OCI-LY7 (cell line): ENCODE data around the gene KIF16B. TPM values are rescaled to one million over a fixed set of nuclear protein-coding genes. Genes with fewer than 3 reads are reported as not detected.
"Not testable (repeated sequence)": the region's sequence is repeated elsewhere in the genome, so short reads cannot be mapped to it uniquely, and the experiment has no call there.

ENCODE experiments used
- BruUV-seq: library from RNA; stranded (reverse); fragments of 400-500 nt; replicated peaks from 2 replicates; lab custom pipeline; 2021; lab: Mats Ljungman, UMichigan
- CTCF ChIA-PET: fragments of 300-600 bp; sonication (Branson Sonifier 250); formaldehyde crosslinking; loops from one replicate; lab custom pipeline; 2022; ENCODE audit warnings: antibody characterized with exemption; ENCODE audit not compliant: unreplicated experiment; lab: Charles Lee
- POLR2A ChIA-PET: fragments of 300-600 bp; sonication (Branson Sonifier 250); formaldehyde crosslinking; loops from one replicate; lab custom pipeline; 2022; ENCODE audit warnings: antibody characterized with exemption; lab: Charles Lee
- DNase-seq: peaks from one replicate; pipeline ENCODE4 v3.0.0-alpha.2; 2015; ENCODE audit warnings: low spot score
- H2AFZ ChIP-seq: fragments of 200-600 bp; sonication (generic), shearing (Covaris generic); 2 replicates; pipeline ENCODE4 v1.6.1; 2014; ENCODE audit warnings: mild to moderate bottlenecking, antibody characterized with exemption, low read length, moderate library complexity
- H3K27ac ChIP-seq: fragments of 200-600 bp; sonication (generic); 2 replicates; pipeline ENCODE4 v1.5.1; 2014; ENCODE audit warnings: mixed run types, low read depth, mild to moderate bottlenecking, moderate library complexity, low read length, inconsistent platforms; ENCODE audit not compliant: poor library complexity, severe bottlenecking
- H3K36me3 ChIP-seq: fragments of 200-600 bp; sonication (generic); 2 replicates; pipeline ENCODE4 v1.6.1; 2014; ENCODE audit warnings: mild to moderate bottlenecking, antibody characterized with exemption, low read length, moderate library complexity, mixed read lengths; ENCODE audit not compliant: insufficient read depth
- H3K4me1 ChIP-seq: fragments of 200-600 bp; sonication (generic); 2 replicates; pipeline ENCODE4 v1.5.1; 2014; ENCODE audit warnings: mild to moderate bottlenecking, low read length; ENCODE audit not compliant: insufficient read depth, poor library complexity, severe bottlenecking
- H3K4me2 ChIP-seq: fragments of 200-600 bp; sonication (generic); 2 replicates; pipeline ENCODE4 v1.6.1; 2014; ENCODE audit warnings: mild to moderate bottlenecking, low read length
- H3K4me3 ChIP-seq: fragments of 200-600 bp; sonication (generic); 2 replicates; pipeline ENCODE4 v1.5.1; 2014; ENCODE audit warnings: mild to moderate bottlenecking, low read depth, low read length; ENCODE audit not compliant: poor library complexity, severe bottlenecking
- H3K79me2 ChIP-seq: fragments of 200-600 bp; sonication (generic); 2 replicates; pipeline ENCODE4 v1.6.1; 2016; ENCODE audit warnings: low read depth, mild to moderate bottlenecking, low read length, moderate library complexity, mixed read lengths; ENCODE audit not compliant: insufficient read depth
- H3K9me2 ChIP-seq: fragments of 200-600 bp; sonication (generic); 2 replicates; pipeline ENCODE4 v1.6.1; 2016; ENCODE audit warnings: mild to moderate bottlenecking, low read length, mixed read lengths; ENCODE audit not compliant: insufficient read depth
- H3K9me3 ChIP-seq: fragments of 200-600 bp; sonication (generic); 2 replicates; pipeline ENCODE4 v1.6.1; 2014; ENCODE audit warnings: mild to moderate bottlenecking, mixed run types, low read length, mixed read lengths
- H4K20me1 ChIP-seq: fragments of 200-600 bp; sonication (generic); 2 replicates; pipeline ENCODE4 v1.6.1; 2014; ENCODE audit warnings: mild to moderate bottlenecking, antibody characterized with exemption, low read length, moderate library complexity, mixed read lengths; ENCODE audit not compliant: insufficient read depth
- CTCF ChIP-seq: fragments of 200-600 bp; sonication (generic); conservative IDR thresholded peaks from 2 replicates; pipeline ENCODE4 v1.5.1; 2014; ENCODE audit warnings: mild to moderate bottlenecking, antibody characterized with exemption, low read length, moderate library complexity, mixed read lengths
- EZH2phosphoT487 ChIP-seq: fragments of 200-600 bp; sonication (generic); IDR thresholded peaks from 2 replicates; pipeline ENCODE4 v1.6.1; 2018; ENCODE audit warnings: low read depth, borderline replicate concordance, mild to moderate bottlenecking, mixed run types, antibody characterized with exemption, low read length, moderate library complexity, mixed read lengths
- intact Hi-C: fragments of 100-400 bp; cut with micrococcal nuclease; formaldehyde crosslinking; loops from one replicate; pipeline ENCODE4 v1.10.0; 2022; ENCODE audit not compliant: unreplicated experiment
- total RNA-seq, 2 experiments: library from RNA; depleted of rRNA in 1 of 2; stranded (reverse); fragments of >200 nt in 1 of 2; shearing (Covaris generic) in 1 of 2; gene quantifications; 2 replicates each; pipeline ENCODE4 v1.2.3, GENCODE V29; 2014 to 2022

Gene KIF16B
- total RNA-seq, 2 experiments from 2014 or later, result 6.2 to 11.2 TPM

GRCh38 chr20:16260911-16261310 lies 312.3 kb downstream of the KIF16B start:
- CTCF ChIA-PET, result no interaction called here

GRCh38 chr20:16260133-16260532 lies 313.1 kb downstream of the KIF16B start:
- H3K27ac ChIP-seq, H3K9me3 ChIP-seq, H4K20me1 ChIP-seq, CTCF ChIA-PET, H3K36me3 ChIP-seq, BruUV-seq, POLR2A ChIA-PET, H3K79me2 ChIP-seq, intact Hi-C loops, H2AFZ ChIP-seq, H3K4me1 ChIP-seq, H3K9me2 ChIP-seq, DNase-seq, H3K4me3 ChIP-seq, H3K4me2 ChIP-seq: not testable (repeated sequence)

More at GRCh38 chr20:16260911-16261310, 312.3 kb downstream of the KIF16B start:
- H3K36me3 ChIP-seq, result no peaks in the 10 kb centered on the region
- H2AFZ ChIP-seq, result no peak overlapping the region
- BruUV-seq, result no TSS peak
- POLR2A ChIA-PET, result no interaction called here
- intact Hi-C loops, result no loop called here
- TF ChIP-seq CTCF (no peak), EZH2phosphoT487 (no peak)
- no peaks in the 10 kb centered on the region for H3K4me1 ChIP-seq
- no peak overlapping the region for H3K27ac ChIP-seq
- H3K9me3 ChIP-seq, result no peaks in the 10 kb centered on the region
- no peak overlapping the region for H3K4me3 ChIP-seq
- H3K79me2 ChIP-seq, result no peaks in the 10 kb centered on the region
- H3K9me2 ChIP-seq, result no peaks in the 10 kb centered on the region
- H3K4me2 ChIP-seq, result no peak overlapping the region
- no peak for DNase-seq
- H4K20me1 ChIP-seq, result no peaks in the 10 kb centered on the region

GRCh38 chr20:16258766-16259165 lies 314.5 kb downstream of the KIF16B start:
- Histone ChIP-seq H3K79me2 (no peaks in the 10 kb centered on the region), H3K27ac (no peak overlapping the region), H3K9me3 (no peaks in the 10 kb centered on the region), H3K4me3 (no peak overlapping the region), H3K9me2 (no peaks in the 10 kb centered on the region), H3K4me2 (no peak overlapping the region), H3K4me1 (no peaks in the 10 kb centered on the region), H3K36me3 (no peaks in the 10 kb centered on the region), H4K20me1 (no peaks in the 10 kb centered on the region), H2AFZ (no peak overlapping the region)
- POLR2A ChIA-PET, result no interaction called here
- intact Hi-C loops, result no loop called here
- no peak for DNase-seq
- CTCF ChIA-PET, result no interaction called here
- no TSS peak for BruUV-seq
- TF ChIP-seq CTCF, result no peak
